Mesenchymal stem cell (in vitro differentiated cells and primary cell): ENCODE data around the gene POLR3H.
A peak's percentile ranks its signal among the peaks of the same experiment; 100 is the strongest.

Experiments
- DNase-seq: peaks from one replicate; pipeline ENCODE4 v3.0.0-alpha.2; 2013
- H2AFZ ChIP-seq: one replicate; pipeline ENCODE4 v1.6.1; 2013; ENCODE audit warnings: low read depth, mild to moderate bottlenecking, control low read depth, inconsistent platforms, low read length, moderate library complexity
- H2AK5ac ChIP-seq: 2 replicates; pipeline ENCODE4 v1.6.1; 2013; ENCODE audit warnings: low read length, moderate library complexity, mild to moderate bottlenecking, inconsistent platforms; ENCODE audit not compliant: severe bottlenecking
- H2BK120ac ChIP-seq: one replicate; pipeline ENCODE4 v1.6.1; 2013; ENCODE audit warnings: low read depth, mild to moderate bottlenecking, inconsistent platforms, low read length, moderate library complexity
- H2BK12ac ChIP-seq, 2 experiments: one replicate each; pipeline ENCODE4 v1.6.1; 2013; ENCODE audit warnings: inconsistent platforms in 2 of 2, low read length in 2 of 2, mild to moderate bottlenecking in 2 of 2, moderate library complexity in 2 of 2, control low read depth in 1 of 2
- H2BK15ac ChIP-seq: one replicate; pipeline ENCODE4 v1.6.1; 2013; ENCODE audit warnings: mild to moderate bottlenecking, low read depth, inconsistent platforms; ENCODE audit not compliant: poor library complexity, severe bottlenecking
- H2BK5ac ChIP-seq: 2 replicates; pipeline ENCODE4 v1.6.1; 2013; ENCODE audit warnings: low read depth, mild to moderate bottlenecking, low read length, control low read depth, inconsistent platforms; ENCODE audit not compliant: poor library complexity, severe bottlenecking
- H3K14ac ChIP-seq, 2 experiments: one replicate each; pipeline ENCODE4 v1.6.1; 2013; ENCODE audit warnings: inconsistent platforms in 2 of 2, low read length in 2 of 2, control low read depth in 1 of 2, mild to moderate bottlenecking in 1 of 2, moderate library complexity in 1 of 2
- H3K18ac ChIP-seq, 2 experiments: one replicate each; pipeline ENCODE4 v1.6.1; 2013; ENCODE audit warnings: inconsistent platforms in 2 of 2, low read length in 2 of 2, control low read depth in 1 of 2, low read depth in 1 of 2, mild to moderate bottlenecking in 1 of 2
- H3K23ac ChIP-seq, 2 experiments: one replicate each; pipeline ENCODE4 v1.6.1; 2013; ENCODE audit warnings: inconsistent platforms in 2 of 2, low read length in 2 of 2, mild to moderate bottlenecking in 2 of 2, moderate library complexity in 2 of 2, control low read depth in 1 of 2
- H3K27ac ChIP-seq: 2 replicates; pipeline ENCODE4 v1.5.1; 2013; ENCODE audit warnings: mild to moderate bottlenecking, moderate library complexity, low read length, control low read depth, inconsistent platforms; ENCODE audit not compliant: poor library complexity, severe bottlenecking
- H3K27me3 ChIP-seq, 2 experiments: 2 replicates each; pipeline versions ENCODE4 v1.6.1 to v1.7.0; 2013; ENCODE audit warnings: low read length in 2 of 2, mild to moderate bottlenecking in 2 of 2, moderate library complexity in 2 of 2, control low read depth in 1 of 2, inconsistent platforms in 1 of 2; ENCODE audit not compliant: control insufficient read depth in 1 of 2, insufficient read depth in 1 of 2
- H3K36me3 ChIP-seq, 2 experiments: 2 replicates each; pipeline versions ENCODE4 v1.6.1 to v1.7.0; 2013; ENCODE audit warnings: low read length in 2 of 2, control low read depth in 1 of 2, inconsistent platforms in 1 of 2, low read depth in 1 of 2, mild to moderate bottlenecking in 1 of 2; ENCODE audit not compliant: insufficient read depth in 2 of 2, control insufficient read depth in 1 of 2
- H3K4ac ChIP-seq, 2 experiments: one replicate each; pipeline ENCODE4 v1.6.1; 2013; ENCODE audit warnings: inconsistent platforms in 2 of 2, low read length in 2 of 2, mild to moderate bottlenecking in 2 of 2, moderate library complexity in 2 of 2, control low read depth in 1 of 2, low read depth in 1 of 2
- H3K4me1 ChIP-seq: 2 replicates; pipeline ENCODE4 v1.6.1; 2013; ENCODE audit warnings: low read depth, low read length, control low read depth; ENCODE audit not compliant: control insufficient read depth, insufficient read depth
- H3K4me2 ChIP-seq: 2 replicates; pipeline ENCODE4 v1.6.1; 2013; ENCODE audit warnings: low read length, mild to moderate bottlenecking, inconsistent platforms; ENCODE audit not compliant: poor library complexity, severe bottlenecking
- H3K4me3 ChIP-seq, 2 experiments: 2 replicates each; pipeline versions ENCODE4 v1.5.1 to v1.7.0; 2013; ENCODE audit warnings: low read length in 2 of 2, mild to moderate bottlenecking in 2 of 2, control low read depth in 1 of 2, low read depth in 1 of 2; ENCODE audit not compliant: insufficient read depth in 1 of 2
- H3K79me1 ChIP-seq: replicated peaks from 2 replicates; pipeline ENCODE4 v1.6.1; 2013; ENCODE audit warnings: mild to moderate bottlenecking, control low read depth, low read length, inconsistent platforms; ENCODE audit not compliant: poor library complexity, severe bottlenecking
- H3K9ac ChIP-seq: 2 replicates; pipeline ENCODE4 v1.7.0; 2013; ENCODE audit warnings: mild to moderate bottlenecking, low read length, moderate library complexity
- H3K9me3 ChIP-seq: 2 replicates; pipeline ENCODE4 v1.7.0; 2013; ENCODE audit warnings: mild to moderate bottlenecking, low read length; ENCODE audit not compliant: control insufficient read depth
- H4K8ac ChIP-seq: one replicate; pipeline ENCODE4 v1.6.1; 2013; ENCODE audit warnings: inconsistent platforms, mild to moderate bottlenecking, low read length, moderate library complexity
- H4K91ac ChIP-seq: one replicate; pipeline ENCODE4 v1.6.1; 2013; ENCODE audit warnings: mild to moderate bottlenecking, low read length, inconsistent platforms
- WGBS: methylation state at CpG from one replicate; pipeline ENCODE4 v1.1.7; 2013; ENCODE audit warnings: mixed read lengths; 5-methylcytosine and 5-hydroxymethylcytosine counted together

POLR3H gene

GRCh38 chr22:41530890-41531714, 13.2 kb downstream of the POLR3H start:
- Histone ChIP-seq H3K4me2 (no peak overlapping the region), H2AFZ (no peak overlapping the region), H3K27ac (no peak overlapping the region), H3K9ac (peak overlapping the region; percentile 12), H2AK5ac (no peak overlapping the region), H3K4ac (no peak overlapping the region), H3K23ac (no peak overlapping the region), H3K79me1 (peaks cover 38% of the 10 kb centered on the region), H2BK120ac (no peak overlapping the region), H2BK15ac (no peak overlapping the region), H3K14ac (no peak overlapping the region), H3K9me3 (no peaks in the 10 kb centered on the region), H3K27me3 (no peaks in the 10 kb centered on the region), H3K18ac (no peak overlapping the region), H3K36me3 (peaks cover 79 to 81% of the 10 kb centered on the region in 2 experiments), H2BK12ac (no peak overlapping the region), H3K4me1 (peaks cover 14% of the 10 kb centered on the region), H2BK5ac (no peak overlapping the region), H4K8ac (no peak overlapping the region), H4K91ac (no peak overlapping the region), H3K4me3 (no peak overlapping the region)
- 95% methylated on average over 18 of the region's 18 CpGs for WGBS
- DNase-seq, result no peak

- no peak overlapping the region for H3K4ac ChIP-seq
- H2BK12ac ChIP-seq, result no peak overlapping the region
- DNase-seq, result no peak
- no peak overlapping the region for H4K91ac ChIP-seq
- WGBS, result 96% methylated on average over 13 of the region's 13 CpGs
- H3K79me1 ChIP-seq, result peaks cover 43% of the 10 kb centered on the region
- H3K9ac ChIP-seq, result no peak overlapping the region
- no peak overlapping the region for H3K4me2 ChIP-seq
- peaks cover 26% of the 10 kb centered on the region for H3K4me1 ChIP-seq
- no peak overlapping the region for H3K18ac ChIP-seq
- H3K23ac ChIP-seq, result peak overlapping the region in 1 of 2 experiments; percentile 53
- no peak overlapping the region for H2BK15ac ChIP-seq
- H3K9me3 ChIP-seq, result no peaks in the 10 kb centered on the region
- no peak overlapping the region for H3K4me3 ChIP-seq
- no peak overlapping the region for H2BK120ac ChIP-seq
- H3K27ac ChIP-seq, result no peak overlapping the region
- H2AK5ac ChIP-seq, result no peak overlapping the region
- no peak overlapping the region for H2AFZ ChIP-seq
- H3K36me3 ChIP-seq, result peaks cover 89 to 95% of the 10 kb centered on the region in 2 experiments
- H3K27me3 ChIP-seq, result no peaks in the 10 kb centered on the region
- no peak overlapping the region for H3K14ac ChIP-seq
- peak overlapping the region; percentile 3 for H4K8ac ChIP-seq
- H2BK5ac ChIP-seq, result no peak overlapping the region
Measured at GRCh38 chr22:41528938-41529561, 15.2 kb downstream of the POLR3H start.

GRCh38 chr22:41528132-41528766, 16.0 kb downstream of the POLR3H start:
- no peak overlapping the region for H3K18ac ChIP-seq
- H2AFZ ChIP-seq, result no peak overlapping the region
- WGBS, result 98% methylated on average over 15 of the region's 16 CpGs
- H2BK120ac ChIP-seq, result no peak overlapping the region
- peaks cover 38% of the 10 kb centered on the region for H3K79me1 ChIP-seq
- H2BK5ac ChIP-seq, result no peak overlapping the region
- no peak overlapping the region for H3K27ac ChIP-seq
- H3K4me1 ChIP-seq, result peaks cover 29% of the 10 kb centered on the region
- H4K91ac ChIP-seq, result no peak overlapping the region
- H2BK15ac ChIP-seq, result no peak overlapping the region
- no peak overlapping the region for H3K23ac ChIP-seq
- no peak overlapping the region for H4K8ac ChIP-seq
- no peak for DNase-seq
- H3K4me2 ChIP-seq, result no peak overlapping the region
- no peaks in the 10 kb centered on the region for H3K27me3 ChIP-seq
- H3K36me3 ChIP-seq, result peaks cover 95% of the 10 kb centered on the region in 2 experiments
- H2BK12ac ChIP-seq, result no peak overlapping the region
- H3K4ac ChIP-seq, result no peak overlapping the region
- no peaks in the 10 kb centered on the region for H3K9me3 ChIP-seq
- no peak overlapping the region for H3K9ac ChIP-seq
- no peak overlapping the region for H3K4me3 ChIP-seq
- no peak overlapping the region for H3K14ac ChIP-seq
- H2AK5ac ChIP-seq, result no peak overlapping the region
